AG09309 (cell line): ENCODE data around the gene CTNNA1.

Experiments used
- DNase-seq: peaks from one replicate; pipeline ENCODE4 v3.0.0-alpha.2; 2010; ENCODE audit warnings: low read depth
- H3K4me3 ChIP-seq: 2 replicates; pipeline ENCODE4 v1.5.1; 2011; ENCODE audit warnings: mild to moderate bottlenecking, low read depth, low read length, moderate library complexity; ENCODE audit not compliant: control insufficient read depth
- CTCF ChIP-seq: IDR thresholded peaks from 2 replicates; pipeline ENCODE4 v1.5.1; 2011; ENCODE audit warnings: mild to moderate bottlenecking, low read depth, low read length, inconsistent platforms; ENCODE audit not compliant: insufficient read depth, control insufficient read depth; ENCODE audit errors: missing control alignments

The CTNNA1 gene

GRCh38 chr5:138981586-138981985, 228.4 kb downstream of the CTNNA1 start:
- DNase-seq, result no peak
- no peak overlapping the region for H3K4me3 ChIP-seq
- no peak for TF ChIP-seq CTCF

- no peak overlapping the region for H3K4me3 ChIP-seq
- DNase-seq, result no peak
- TF ChIP-seq CTCF, result no peak
Measured at GRCh38 chr5:138983984-138984383, 230.8 kb downstream of the CTNNA1 start.
